HFFc6 (cell line): ENCODE data around the gene ARGLU1. TPM values are rescaled to one million over a fixed set of nuclear protein-coding genes. Genes with fewer than 3 reads are reported as not detected.

Source experiments
- DNase-seq: peaks from one replicate; pipeline ENCODE4 v3.0.0-alpha.2; 2018
- H3K27ac Mint-ChIP-seq: 2 replicates; pipeline ENCODE4 v1.8.0; 2020; ENCODE audit warnings: mild to moderate bottlenecking, mixed read lengths
- H3K27me3 Mint-ChIP-seq: 2 replicates; pipeline ENCODE4 v1.8.0; 2021; ENCODE audit warnings: mild to moderate bottlenecking, moderate library complexity, mixed read lengths; ENCODE audit not compliant: insufficient read depth
- H3K36me3 Mint-ChIP-seq: 2 replicates; pipeline ENCODE4 v1.8.0; 2021; ENCODE audit warnings: low read depth, mixed read lengths
- H3K4me1 Mint-ChIP-seq: 2 replicates; pipeline ENCODE4 v1.8.0; 2020; ENCODE audit warnings: low read depth, mixed read lengths
- H3K4me3 Mint-ChIP-seq: 2 replicates; pipeline ENCODE4 v1.8.0; 2020; ENCODE audit warnings: mild to moderate bottlenecking, moderate library complexity, mixed read lengths
- H3K9me3 Mint-ChIP-seq: 2 replicates; pipeline ENCODE4 v1.8.0; 2020; ENCODE audit warnings: mild to moderate bottlenecking, mixed read lengths
- CTCF ChIP-seq: fragments of 200-600 bp; sonication (generic); IDR thresholded peaks from 2 replicates; pipeline ENCODE4 v1.5.0; 2021; ENCODE audit warnings: antibody characterized with exemption, mild to moderate bottlenecking
- total RNA-seq, 6 experiments: library from RNA; stranded (reverse); fragmentation: NEBNext Ultra II Directional; extraction: Animal tissue kit (Norgen Biotek cat#: 25700); gene quantifications; 2 replicates in 1 of 6; 3 replicates in 5 of 6; pipeline ENCODE4 v1.2.3, GENCODE V29; 2021

The ARGLU1 gene
- total RNA-seq, 6 experiments from 2014 or later: 30.3 to 39.4 (median 38.0) TPM

- TF ChIP-seq CTCF: no peak
- Mint-ChIP-seq H3K27me3 (peaks cover 2% of the 10 kb centered on the region; the same call in 1 of the 2 replicates), H3K9me3 (no peaks in the 10 kb centered on the region), H3K4me3 (no peak overlapping the region), H3K36me3 (peaks cover 28% of the 10 kb centered on the region; the same call in 1 of the 2 replicates), H3K27ac (no peak overlapping the region; the same call in 1 of the 2 replicates), H3K4me1 (peaks cover 24% of the 10 kb centered on the region)
- DNase-seq: no peak
Measured at GRCh38 chr13:106498158-106498557, 69.8 kb downstream of the ARGLU1 start.

GRCh38 chr13:106497079-106497478, 70.9 kb downstream of the ARGLU1 start:
- Mint-ChIP-seq H3K36me3 (peaks cover 29% of the 10 kb centered on the region; the same call in 1 of the 2 replicates), H3K9me3 (no peaks in the 10 kb centered on the region), H3K27ac (no peak overlapping the region), H3K27me3 (peaks cover 2% of the 10 kb centered on the region; the same call in 1 of the 2 replicates), H3K4me1 (peaks cover 24% of the 10 kb centered on the region), H3K4me3 (no peak overlapping the region)
- TF ChIP-seq CTCF: no peak
- no peak for DNase-seq

GRCh38 chr13:106496072-106496997, 71.6 kb downstream of the ARGLU1 start:
- H3K36me3 Mint-ChIP-seq: peaks cover 31% of the 10 kb centered on the region; the same call in 1 of the 2 replicates
- no peak overlapping the region for H3K27ac Mint-ChIP-seq
- DNase-seq: no peak
- H3K9me3 Mint-ChIP-seq: no peaks in the 10 kb centered on the region
- no peak overlapping the region for H3K4me3 Mint-ChIP-seq
- H3K27me3 Mint-ChIP-seq: no peaks in the 10 kb centered on the region; the same call in 1 of the 2 replicates
- H3K4me1 Mint-ChIP-seq: peaks cover 24% of the 10 kb centered on the region
- TF ChIP-seq CTCF: no peak

GRCh38 chr13:106494936-106495335, 73.0 kb downstream of the ARGLU1 start:
- peaks cover 14% of the 10 kb centered on the region for H3K4me1 Mint-ChIP-seq
- H3K4me3 Mint-ChIP-seq: no peak overlapping the region
- peaks cover 30% of the 10 kb centered on the region; the same call in 1 of the 2 replicates for H3K36me3 Mint-ChIP-seq
- no peak overlapping the region for H3K27ac Mint-ChIP-seq
- TF ChIP-seq CTCF: no peak
- no peaks in the 10 kb centered on the region; the same call in 1 of the 2 replicates for H3K27me3 Mint-ChIP-seq
- DNase-seq: no peak
- H3K9me3 Mint-ChIP-seq: no peaks in the 10 kb centered on the region

GRCh38 chr13:106494506-106494905, 73.4 kb downstream of the ARGLU1 start:
- TF ChIP-seq CTCF: no peak
- Mint-ChIP-seq H3K4me3 (no peak overlapping the region), H3K27ac (no peak overlapping the region), H3K9me3 (no peaks in the 10 kb centered on the region), H3K36me3 (peaks cover 30% of the 10 kb centered on the region; the same call in 1 of the 2 replicates), H3K27me3 (no peaks in the 10 kb centered on the region; the same call in 1 of the 2 replicates), H3K4me1 (peaks cover 13% of the 10 kb centered on the region; the same call in 1 of the 2 replicates)
- no peak for DNase-seq
